GM18867 (cell line): ENCODE measurements around the gene BDH1.
"Not testable (repeated sequence)": the region's sequence is repeated elsewhere in the genome, so short reads cannot be mapped to it uniquely, and the experiment has no call there.

Experiments used
- ATAC-seq: cut with Tn5 transposase; IDR thresholded peaks from one replicate; pipeline ENCODE4 v1.9.1; 2021; ENCODE audit warnings: mild to moderate bottlenecking, moderate library complexity; ENCODE audit not compliant: unreplicated experiment

BDH1 gene

GRCh38 chr3:197555281-197556261 is at the start of gene BDH1:
Gene BDH1 (minus strand): TSS chr3:197555968. CDS start chr3:197546443, 9,525 bp downstream.
- peak; percentile 40 for ATAC-seq

GRCh38 chr3:197603317-197603933 is 47.7 kb upstream of the BDH1 start:
- no peak for ATAC-seq

- not testable (repeated sequence) for ATAC-seq
Measured at GRCh38 chr3:197602351-197602750, 46.6 kb upstream of the BDH1 start.

- ATAC-seq: not testable (repeated sequence)
Measured at GRCh38 chr3:197601566-197601840, 45.7 kb upstream of the BDH1 start.

GRCh38 chr3:197600796-197601565 is 45.2 kb upstream of the BDH1 start:
- no peak for ATAC-seq

- peak; percentile 73 for ATAC-seq
Measured at GRCh38 chr3:197599089-197599765, 43.5 kb upstream of the BDH1 start.

- ATAC-seq: no peak
Measured at GRCh38 chr3:197598404-197598980, 42.7 kb upstream of the BDH1 start.

- no peak for ATAC-seq
Measured at GRCh38 chr3:197597335-197597734, 41.6 kb upstream of the BDH1 start.

GRCh38 chr3:197595470-197596185 is 39.9 kb upstream of the BDH1 start:
- no peak for ATAC-seq

GRCh38 chr3:197593046-197593380 is 37.2 kb upstream of the BDH1 start:
- ATAC-seq: no peak

- no peak for ATAC-seq
Measured at GRCh38 chr3:197592361-197593045, 36.7 kb upstream of the BDH1 start.

GRCh38 chr3:197591816-197592215 is 36.0 kb upstream of the BDH1 start:
- ATAC-seq: no peak

GRCh38 chr3:197590313-197590962 is 34.7 kb upstream of the BDH1 start:
- no peak for ATAC-seq

GRCh38 chr3:197589545-197589944 is 33.8 kb upstream of the BDH1 start:
- no peak for ATAC-seq

GRCh38 chr3:197586768-197587167 is 31.0 kb upstream of the BDH1 start:
- ATAC-seq: not testable (repeated sequence)

GRCh38 chr3:197586181-197586580 is 30.4 kb upstream of the BDH1 start:
- no peak for ATAC-seq

- no peak for ATAC-seq
Measured at GRCh38 chr3:197584733-197585132, 29.0 kb upstream of the BDH1 start.

- ATAC-seq: no peak
Measured at GRCh38 chr3:197583371-197583770, 27.6 kb upstream of the BDH1 start.

- ATAC-seq: no peak
Measured at GRCh38 chr3:197580253-197580691, 24.5 kb upstream of the BDH1 start.
